ENCODE data around the gene STX8.

Gene STX8

GRCh38 chr17:9444687-9445086 is 130.9 kb downstream of the STX8 start:
- H3K4me3 ChIP-seq (ENCODE audit: low read depth, low read length), result no peak overlapping the region
- TF ChIP-seq CTCF (IDR thresholded peaks at IDR 0.05; ENCODE audit: low read depth, low read length), result no peak

- H3K4me3 ChIP-seq (ENCODE audit: low read depth, low read length), result no peak overlapping the region
- no peak for TF ChIP-seq CTCF (IDR thresholded peaks at IDR 0.05; ENCODE audit: low read depth, low read length)
Measured at GRCh38 chr17:9443811-9444210, 131.8 kb downstream of the STX8 start.

GRCh38 chr17:9439851-9440250 is 135.8 kb downstream of the STX8 start:
- H3K4me3 ChIP-seq (ENCODE audit: low read depth, low read length), result no peak overlapping the region
- no peak for TF ChIP-seq CTCF (IDR thresholded peaks at IDR 0.05; ENCODE audit: low read depth, low read length)

GRCh38 chr17:9436630-9437029 is 139.0 kb downstream of the STX8 start:
- H3K4me3 ChIP-seq (ENCODE audit: low read depth, low read length), result no peak overlapping the region
- TF ChIP-seq CTCF (IDR thresholded peaks at IDR 0.05; ENCODE audit: low read depth, low read length), result no peak

GRCh38 chr17:9435165-9435564 is 140.5 kb downstream of the STX8 start:
- H3K4me3 ChIP-seq (ENCODE audit: low read depth, low read length), result no peak overlapping the region
- TF ChIP-seq CTCF (IDR thresholded peaks at IDR 0.05; ENCODE audit: low read depth, low read length), result no peak

- no peak for TF ChIP-seq CTCF (IDR thresholded peaks at IDR 0.05; ENCODE audit: low read depth, low read length)
- H3K4me3 ChIP-seq (ENCODE audit: low read depth, low read length), result no peak overlapping the region
Measured at GRCh38 chr17:9434642-9435057, 141.0 kb downstream of the STX8 start.

GRCh38 chr17:9432934-9433421 is 142.6 kb downstream of the STX8 start:
- H3K4me3 ChIP-seq (ENCODE audit: low read depth, low read length), result no peak overlapping the region
- no peak for TF ChIP-seq CTCF (IDR thresholded peaks at IDR 0.05; ENCODE audit: low read depth, low read length)
